RWPE2 (cell line): ENCODE measurements around the gene APOD.

Experiments used
- ATAC-seq: fragments of 200-7000 bp; cut with Tn5 transposase; 3 replicates; pipeline ENCODE4 v1.9.1; 2021; ENCODE audit warnings: low read depth
- DNase-seq: peaks from one replicate; pipeline ENCODE4 v3.0.0-alpha.2; 2020; ENCODE audit warnings: low spot score
- H3K27ac ChIP-seq: fragments of 450-650 bp; 2 replicates; pipeline ENCODE4 v1.5.1; 2017; ENCODE audit warnings: mild to moderate bottlenecking; ENCODE audit not compliant: poor library complexity, severe bottlenecking
- H3K27me3 ChIP-seq: fragments of 250-450 bp; sonication (Bioruptor Pico); 2 replicates; pipeline ENCODE4 v1.5.1; 2021; ENCODE audit warnings: mild to moderate bottlenecking, moderate library complexity; ENCODE audit not compliant: insufficient read depth, poor library complexity, severe bottlenecking
- H3K36me3 ChIP-seq: fragments of 250-450 bp; sonication (Bioruptor Pico); 2 replicates; pipeline ENCODE4 v1.5.1; 2020; ENCODE audit warnings: low read depth, mild to moderate bottlenecking, moderate library complexity
- H3K4me1 ChIP-seq: fragments of 250-450 bp; sonication (Bioruptor Pico); 2 replicates; pipeline ENCODE4 v1.5.1; 2021; ENCODE audit warnings: mild to moderate bottlenecking, moderate library complexity; ENCODE audit not compliant: insufficient read depth, poor library complexity, severe bottlenecking
- H3K4me3 ChIP-seq: fragments of 250-450 bp; sonication (Bioruptor Pico); 2 replicates; pipeline ENCODE4 v1.5.1; 2021; ENCODE audit warnings: mild to moderate bottlenecking, moderate library complexity; ENCODE audit not compliant: severe bottlenecking
- H3K9me3 ChIP-seq: fragments of 250-450 bp; sonication (Bioruptor Pico); 2 replicates; pipeline ENCODE4 v1.5.1; 2021; ENCODE audit warnings: mild to moderate bottlenecking, moderate library complexity; ENCODE audit not compliant: severe bottlenecking
- CTCF ChIP-seq: fragments of 450-650 bp; IDR thresholded peaks from one replicate; pipeline ENCODE4 v1.5.1; 2017; ENCODE audit warnings: mild to moderate bottlenecking, moderate library complexity; ENCODE audit not compliant: poor library complexity, severe bottlenecking

APOD gene

GRCh38 chr3:195566797-195567196 lies 16.9 kb downstream of the APOD start:
- H3K4me1 ChIP-seq, result peaks cover 5% of the 10 kb centered on the region
- TF ChIP-seq CTCF, result peak; percentile 13
- ATAC-seq (peak; percentile 89), DNase-seq (no peak)
- no peaks in the 10 kb centered on the region for H3K27me3 ChIP-seq
- H3K4me3 ChIP-seq, result no peak overlapping the region
- no peak overlapping the region for H3K27ac ChIP-seq
- no peaks in the 10 kb centered on the region for H3K36me3 ChIP-seq
- H3K9me3 ChIP-seq, result no peaks in the 10 kb centered on the region

GRCh38 chr3:195565716-195566115 lies 18.0 kb downstream of the APOD start:
- no peaks in the 10 kb centered on the region for H3K36me3 ChIP-seq
- no peaks in the 10 kb centered on the region for H3K9me3 ChIP-seq
- H3K4me3 ChIP-seq, result no peak overlapping the region
- peaks cover 5% of the 10 kb centered on the region for H3K4me1 ChIP-seq
- DNase-seq, result no peak
- no peaks in the 10 kb centered on the region for H3K27me3 ChIP-seq
- no peak overlapping the region for H3K27ac ChIP-seq
- no peak for ATAC-seq
- no peak for TF ChIP-seq CTCF

GRCh38 chr3:195563317-195563716 lies 20.4 kb downstream of the APOD start:
- Histone ChIP-seq H3K9me3 (no peaks in the 10 kb centered on the region), H3K27me3 (no peaks in the 10 kb centered on the region), H3K36me3 (no peaks in the 10 kb centered on the region), H3K4me1 (peaks cover 5% of the 10 kb centered on the region), H3K4me3 (no peak overlapping the region), H3K27ac (no peak overlapping the region)
- ATAC-seq (no peak), DNase-seq (no peak)
- no peak for TF ChIP-seq CTCF

GRCh38 chr3:195559723-195560409 lies 23.9 kb downstream of the APOD start:
- H3K36me3 ChIP-seq, result no peaks in the 10 kb centered on the region
- H3K4me1 ChIP-seq, result no peaks in the 10 kb centered on the region
- no peaks in the 10 kb centered on the region for H3K27me3 ChIP-seq
- no peak overlapping the region for H3K4me3 ChIP-seq
- no peak overlapping the region for H3K27ac ChIP-seq
- no peak for TF ChIP-seq CTCF
- ATAC-seq, result no peak; the same call in 2 of the 3 replicates
- no peaks in the 10 kb centered on the region for H3K9me3 ChIP-seq
- no peak for DNase-seq

GRCh38 chr3:195558602-195559001 lies 25.1 kb downstream of the APOD start:
- no peak for DNase-seq

More at GRCh38 chr3:195558602-195559001, 25.1 kb downstream of the APOD start:
- Histone ChIP-seq H3K27me3 (no peaks in the 10 kb centered on the region), H3K4me3 (no peak overlapping the region), H3K36me3 (no peaks in the 10 kb centered on the region), H3K4me1 (no peaks in the 10 kb centered on the region), H3K27ac (no peak overlapping the region), H3K9me3 (no peaks in the 10 kb centered on the region)
- ATAC-seq, result 0 out of 3 replicates have a peak, but pooled peaks have one; percentile 27
- TF ChIP-seq CTCF, result peak; percentile 51
